Gastrocnemius medialis (tissue), 4 donors: ENCODE data around the gene AGTPBP1. TPM values are rescaled to one million over a fixed set of nuclear protein-coding genes. Genes with fewer than 3 reads are reported as not detected.

Experiments used
- ATAC-seq, 2 donors: fragments of 150-250 bp; one replicate each; pipeline ENCODE4 v1.9.1; 2016
- DNase-seq, 2 donors: peaks; one replicate each; pipeline ENCODE4 v3.0.0-alpha.2; 2019
- H3K27ac ChIP-seq, 4 donors: fragments of 200-600 bp; sonication (generic); 1 replicate in 1 of 4; 2 replicates in 3 of 4; pipeline ENCODE4 v1.5.1; 2016 to 2018; ENCODE audit warnings: mild to moderate bottlenecking in 2 of 4, moderate library complexity in 1 of 4
- H3K27me3 ChIP-seq, 3 donors: fragments of 200-600 bp; sonication (generic) in 2 of 3; 1 replicate in 1 of 3; 2 replicates in 2 of 3; pipeline versions ENCODE4 v1.5.1 to v1.6.0; 2016 to 2019; ENCODE audit warnings: mild to moderate bottlenecking in 1 of 3, moderate library complexity in 1 of 3
- H3K36me3 ChIP-seq, 2 donors: fragments of 200-600 bp; sonication (generic) in 1 of 2; one replicate each; pipeline ENCODE4 v1.5.1; 2017 to 2018
- H3K4me1 ChIP-seq, 2 donors: fragments of 200-600 bp; sonication (generic) in 1 of 2; one replicate each; pipeline ENCODE4 v1.5.1; 2016 to 2017; ENCODE audit warnings: mild to moderate bottlenecking in 2 of 2
- H3K4me3 ChIP-seq, 4 donors: fragments of 200-600 bp; sonication (generic) in 3 of 4; 1 replicate in 1 of 4; 2 replicates in 3 of 4; pipeline ENCODE4 v1.5.1; 2016 to 2019; ENCODE audit warnings: mild to moderate bottlenecking in 2 of 4
- H3K9me3 ChIP-seq, 3 donors: fragments of 200-600 bp; sonication (generic) in 2 of 3; 1 replicate in 1 of 3; 2 replicates in 2 of 3; pipeline ENCODE4 v1.5.1; 2016 to 2019
- POLR2A ChIP-seq, 2 donors: fragments of 450-650 bp; IDR thresholded peaks; one replicate each; pipeline ENCODE4 v1.6.1; 2017; ENCODE audit warnings: antibody characterized with exemption in 2 of 2, mild to moderate bottlenecking in 2 of 2, moderate library complexity in 2 of 2
- in situ Hi-C, 4 donors: fragments of 200-750 bp; cut with MboI; loops; one replicate each; pipeline versions ENCODE4 v1.15.0 to v1.8.0; 2017; ENCODE audit warnings: low sequenced_read_pairs in 4 of 4
- intact Hi-C: fragments of 100-400 bp; cut with DNase I; formaldehyde crosslinking; loops from one replicate; pipeline ENCODE4 v1.15.1; 2023; ENCODE audit warnings: low total_unique reads
- total RNA-seq, 4 donors: library from RNA; depleted of rRNA; stranded (reverse); fragments of >200 nt; gene quantifications; one replicate each; pipeline versions ENCODE4 v1.1.0 to v1.2.3, GENCODE V29; 2016
- TF ChIP-seq, protein P1 (sequence below), 5 experiments: fragments of 450-650 bp in 3 of 5; fragments of 200-600 bp in 2 of 5; sonication (generic) in 2 of 5; IDR thresholded peaks in 4 of 5; conservative IDR thresholded peaks in 1 of 5; 1 replicate in 4 of 5; 2 replicates in 1 of 5; pipeline ENCODE4 v1.5.1; 2016 to 2019; ENCODE audit warnings: antibody characterized with exemption in 5 of 5, mild to moderate bottlenecking in 3 of 5, moderate library complexity in 3 of 5

Gene AGTPBP1
- total RNA-seq, 4 donors from 2014 or later, result 24.4 to 39.7 (median 31.8) TPM

- ATAC-seq (no peak), DNase-seq (no peak)
- Histone ChIP-seq H3K9me3 (no peaks in the 10 kb centered on the region), H3K36me3 (no peaks in the 10 kb centered on the region), H3K4me3 (no peak overlapping the region), H3K27ac (no peak overlapping the region), H3K4me1 (peaks cover 20 to 32% of the 10 kb centered on the region in 2 donors), H3K27me3 (no peaks in the 10 kb centered on the region)
- in situ Hi-C loops (no loop called here), intact Hi-C loops (no loop called here)
- no peak for TF ChIP-seq POLR2A (IDR thresholded peaks at IDR 0.05)
- TF ChIP-seq, protein P1, sequence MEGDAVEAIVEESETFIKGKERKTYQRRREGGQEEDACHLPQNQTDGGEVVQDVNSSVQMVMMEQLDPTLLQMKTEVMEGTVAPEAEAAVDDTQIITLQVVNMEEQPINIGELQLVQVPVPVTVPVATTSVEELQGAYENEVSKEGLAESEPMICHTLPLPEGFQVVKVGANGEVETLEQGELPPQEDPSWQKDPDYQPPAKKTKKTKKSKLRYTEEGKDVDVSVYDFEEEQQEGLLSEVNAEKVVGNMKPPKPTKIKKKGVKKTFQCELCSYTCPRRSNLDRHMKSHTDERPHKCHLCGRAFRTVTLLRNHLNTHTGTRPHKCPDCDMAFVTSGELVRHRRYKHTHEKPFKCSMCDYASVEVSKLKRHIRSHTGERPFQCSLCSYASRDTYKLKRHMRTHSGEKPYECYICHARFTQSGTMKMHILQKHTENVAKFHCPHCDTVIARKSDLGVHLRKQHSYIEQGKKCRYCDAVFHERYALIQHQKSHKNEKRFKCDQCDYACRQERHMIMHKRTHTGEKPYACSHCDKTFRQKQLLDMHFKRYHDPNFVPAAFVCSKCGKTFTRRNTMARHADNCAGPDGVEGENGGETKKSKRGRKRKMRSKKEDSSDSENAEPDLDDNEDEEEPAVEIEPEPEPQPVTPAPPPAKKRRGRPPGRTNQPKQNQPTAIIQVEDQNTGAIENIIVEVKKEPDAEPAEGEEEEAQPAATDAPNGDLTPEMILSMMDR (IDR thresholded peaks at IDR 0.05 in 4 of 5, conservative IDR thresholded peaks at IDR 0.05 in 1 of 5), result no peak
Observed at GRCh38 chr9:85737671-85738070, 4.1 kb downstream of the AGTPBP1 start.

- Histone ChIP-seq H3K4me1 (peaks cover 0 to 7% of the 10 kb centered on the region in 2 donors), H3K9me3 (no peaks in the 10 kb centered on the region), H3K4me3 (no peak overlapping the region), H3K27ac (no peak overlapping the region), H3K36me3 (no peaks in the 10 kb centered on the region), H3K27me3 (no peaks in the 10 kb centered on the region)
- ATAC-seq, result no peak
- DNase-seq, result no peak
- intact Hi-C loops (loop anchor here (2.0 kb wide), 1 partner anchor 78 kb away; no protein-coding TSS in a partner anchor), in situ Hi-C loops (no loop called here)
- no peak for TF ChIP-seq POLR2A (IDR thresholded peaks at IDR 0.05)
- TF ChIP-seq, protein P1 (IDR thresholded peaks at IDR 0.05 in 4 of 5, conservative IDR thresholded peaks at IDR 0.05 in 1 of 5), result no peak
Observed at GRCh38 chr9:85730916-85731630, 10.7 kb downstream of the AGTPBP1 start.

GRCh38 chr9:85729882-85730281 is 11.9 kb downstream of the AGTPBP1 start:
- no peaks in the 10 kb centered on the region for H3K36me3 ChIP-seq
- no peak for TF ChIP-seq POLR2A (IDR thresholded peaks at IDR 0.05)
- TF ChIP-seq, protein P1 (IDR thresholded peaks at IDR 0.05 in 4 of 5, conservative IDR thresholded peaks at IDR 0.05 in 1 of 5), result no peak
- ATAC-seq (peak in 1 of 2 donors; percentile 72), DNase-seq (no peak)
- no peak overlapping the region for H3K4me3 ChIP-seq
- peaks cover 0 to 7% of the 10 kb centered on the region in 2 donors for H3K4me1 ChIP-seq
- no peak overlapping the region for H3K27ac ChIP-seq
- in situ Hi-C loops (no loop called here), intact Hi-C loops (loop anchor here (2.0 kb wide), 1 partner anchor 79 kb away; no protein-coding TSS in a partner anchor)
- H3K9me3 ChIP-seq, result no peaks in the 10 kb centered on the region
- no peaks in the 10 kb centered on the region for H3K27me3 ChIP-seq

DNA sequence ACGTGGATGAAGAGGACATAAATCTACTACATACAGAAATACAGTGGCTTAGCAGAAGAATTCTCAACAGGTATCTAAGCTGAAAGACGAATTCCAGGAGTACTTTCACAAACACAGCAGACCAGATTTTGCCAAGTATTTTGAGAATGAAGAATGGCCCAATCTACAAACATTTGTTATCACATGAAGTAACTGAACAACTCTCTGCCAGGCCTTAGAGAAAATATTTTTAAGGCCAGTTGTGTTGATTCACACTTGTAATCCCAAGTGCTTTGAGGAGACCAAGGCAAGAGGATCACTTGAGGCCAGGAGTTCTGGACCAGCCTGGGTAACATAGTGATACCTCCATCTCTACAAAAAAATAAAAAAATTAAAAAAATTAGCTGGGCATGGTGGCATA is 14.3 kb downstream of the AGTPBP1 start:
- ATAC-seq, result no peak

More for the DNA sequence above, 14.3 kb downstream of the AGTPBP1 start:
- Histone ChIP-seq H3K27me3 (no peaks in the 10 kb centered on the region), H3K36me3 (no peaks in the 10 kb centered on the region), H3K4me1 (peaks cover 0 to 7% of the 10 kb centered on the region in 2 donors), H3K4me3 (no peak overlapping the region), H3K27ac (no peak overlapping the region), H3K9me3 (no peaks in the 10 kb centered on the region)
- intact Hi-C loops, result no loop called here
- in situ Hi-C loops, result no loop called here
- TF ChIP-seq, protein P1 (IDR thresholded peaks at IDR 0.05 in 4 of 5, conservative IDR thresholded peaks at IDR 0.05 in 1 of 5), result no peak
- TF ChIP-seq POLR2A (IDR thresholded peaks at IDR 0.05), result no peak
- no peak for DNase-seq
